Neural progenitor cell (in vitro differentiated cells): Measurements from ENCODE around the gene FBXO44. TPM values are rescaled to one million over a fixed set of nuclear protein-coding genes. Genes with fewer than 3 reads are reported as not detected.
A peak's percentile ranks its signal among the peaks of the same experiment; 100 is the strongest.

ENCODE experiments used
- DNase-seq: peaks from one replicate; pipeline ENCODE4 v3.0.0-alpha.2; 2016; ENCODE audit warnings: low spot score
- H2AFZ ChIP-seq: fragments of 200-600 bp; sonication (generic); replicated peaks from 2 replicates; pipeline ENCODE4 v1.6.1; 2016; ENCODE audit warnings: antibody characterized with exemption
- H3F3A ChIP-seq: fragments of 200-600 bp; sonication (generic); 2 replicates; pipeline ENCODE4 v1.6.1; 2016; ENCODE audit warnings: antibody characterized with exemption, low read depth
- H3K27ac ChIP-seq: fragments of 200-600 bp; sonication (generic); 2 replicates; pipeline ENCODE4 v1.5.1; 2016; ENCODE audit warnings: mild to moderate bottlenecking
- H3K27me3 ChIP-seq: fragments of 200-600 bp; sonication (generic); 2 replicates; pipeline ENCODE4 v1.6.1; 2016; ENCODE audit warnings: mild to moderate bottlenecking, moderate library complexity
- H3K36me3 ChIP-seq: fragments of 200-600 bp; sonication (generic); 2 replicates; pipeline ENCODE4 v1.5.1; 2016
- H3K4me1 ChIP-seq: fragments of 200-600 bp; sonication (generic); 2 replicates; pipeline ENCODE4 v1.6.1; 2016; ENCODE audit warnings: mixed run types
- H3K4me2 ChIP-seq: fragments of 200-600 bp; sonication (generic); 2 replicates; pipeline ENCODE4 v1.6.1; 2016
- H3K4me3 ChIP-seq: fragments of 200-600 bp; sonication (generic); 2 replicates; pipeline ENCODE4 v1.5.1; 2016
- H3K79me2 ChIP-seq: fragments of 200-600 bp; sonication (generic); 2 replicates; pipeline ENCODE4 v1.6.1; 2016; ENCODE audit warnings: low read depth
- H3K9ac ChIP-seq: fragments of 200-600 bp; sonication (generic); 2 replicates; pipeline ENCODE4 v1.6.1; 2016
- H3K9me3 ChIP-seq: fragments of 200-600 bp; sonication (generic); 2 replicates; pipeline ENCODE4 v1.5.1; 2016; ENCODE audit warnings: low read depth
- H4K20me1 ChIP-seq: fragments of 200-600 bp; sonication (generic); 2 replicates; pipeline ENCODE4 v1.6.1; 2016; ENCODE audit warnings: low read depth
- H3K27ac Mint-ChIP-seq: 3 replicates; pipeline ENCODE4 v1.8.0; 2021; ENCODE audit warnings: mixed read lengths
- H3K27me3 Mint-ChIP-seq: 2 replicates; pipeline ENCODE4 v1.8.0; 2022; ENCODE audit warnings: low read depth, mild to moderate bottlenecking, inconsistent platforms, moderate library complexity, mixed read lengths; ENCODE audit not compliant: insufficient read depth
- H3K36me3 Mint-ChIP-seq: 3 replicates; pipeline ENCODE4 v1.8.0; 2021; ENCODE audit warnings: mixed read lengths
- H3K4me1 Mint-ChIP-seq: 3 replicates; pipeline ENCODE4 v1.8.0; 2021; ENCODE audit warnings: mixed read lengths
- H3K4me3 Mint-ChIP-seq: 3 replicates; pipeline ENCODE4 v1.8.0; 2021; ENCODE audit warnings: mild to moderate bottlenecking, moderate library complexity, mixed read lengths
- H3K9me3 Mint-ChIP-seq: 3 replicates; pipeline ENCODE4 v1.8.0; 2020; ENCODE audit warnings: mixed read lengths
- EZH2 ChIP-seq: fragments of 200-600 bp; sonication (generic); IDR thresholded peaks from 2 replicates; pipeline ENCODE4 v1.6.1; 2017; ENCODE audit warnings: antibody characterized with exemption, mild to moderate bottlenecking, moderate library complexity
- EZH2phosphoT487 ChIP-seq: fragments of 200-600 bp; sonication (generic); IDR thresholded peaks from 2 replicates; pipeline ENCODE4 v1.6.1; 2017; ENCODE audit warnings: antibody characterized with exemption
- total RNA-seq: library from RNA; depleted of rRNA; stranded (reverse); fragments of >200 nt; gene quantifications from 2 replicates; pipeline ENCODE4 v1.2.3, GENCODE V29; 2015; ENCODE audit warnings: low replicate concordance
- TF ChIP-seq, protein P1 (sequence below): fragments of 200-600 bp; sonication (generic); IDR thresholded peaks from 2 replicates; pipeline ENCODE4 v1.5.1; 2017; ENCODE audit warnings: antibody characterized with exemption, mild to moderate bottlenecking

FBXO44 gene
- total RNA-seq, 1 donor from 2014 or later = 5.3 TPM

GRCh38 chr1:11659748-11660147 is 5.1 kb downstream of the FBXO44 start:
- no peaks in the 10 kb centered on the region for H3K36me3 ChIP-seq
- H3K27me3 Mint-ChIP-seq = peaks cover 15% of the 10 kb centered on the region
- no peaks in the 10 kb centered on the region for H3K79me2 ChIP-seq
- H3K4me1 ChIP-seq = peaks cover 7% of the 10 kb centered on the region
- TF ChIP-seq, protein P1, sequence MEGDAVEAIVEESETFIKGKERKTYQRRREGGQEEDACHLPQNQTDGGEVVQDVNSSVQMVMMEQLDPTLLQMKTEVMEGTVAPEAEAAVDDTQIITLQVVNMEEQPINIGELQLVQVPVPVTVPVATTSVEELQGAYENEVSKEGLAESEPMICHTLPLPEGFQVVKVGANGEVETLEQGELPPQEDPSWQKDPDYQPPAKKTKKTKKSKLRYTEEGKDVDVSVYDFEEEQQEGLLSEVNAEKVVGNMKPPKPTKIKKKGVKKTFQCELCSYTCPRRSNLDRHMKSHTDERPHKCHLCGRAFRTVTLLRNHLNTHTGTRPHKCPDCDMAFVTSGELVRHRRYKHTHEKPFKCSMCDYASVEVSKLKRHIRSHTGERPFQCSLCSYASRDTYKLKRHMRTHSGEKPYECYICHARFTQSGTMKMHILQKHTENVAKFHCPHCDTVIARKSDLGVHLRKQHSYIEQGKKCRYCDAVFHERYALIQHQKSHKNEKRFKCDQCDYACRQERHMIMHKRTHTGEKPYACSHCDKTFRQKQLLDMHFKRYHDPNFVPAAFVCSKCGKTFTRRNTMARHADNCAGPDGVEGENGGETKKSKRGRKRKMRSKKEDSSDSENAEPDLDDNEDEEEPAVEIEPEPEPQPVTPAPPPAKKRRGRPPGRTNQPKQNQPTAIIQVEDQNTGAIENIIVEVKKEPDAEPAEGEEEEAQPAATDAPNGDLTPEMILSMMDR = no peak
- no peak for TF ChIP-seq EZH2
- no peak for TF ChIP-seq EZH2phosphoT487
- H3K9me3 Mint-ChIP-seq = no peaks in the 10 kb centered on the region
- H2AFZ ChIP-seq = no peak overlapping the region
- no peak for DNase-seq
- H4K20me1 ChIP-seq = peaks cover 11% of the 10 kb centered on the region
- no peak overlapping the region for H3K27ac Mint-ChIP-seq
- H3K27ac ChIP-seq = no peak overlapping the region
- H3K4me3 ChIP-seq = no peak overlapping the region
- no peak overlapping the region for H3K4me2 ChIP-seq
- H3K27me3 ChIP-seq = peaks cover 29% of the 10 kb centered on the region
- no peak overlapping the region for H3K4me3 Mint-ChIP-seq
- no peaks in the 10 kb centered on the region for H3K9me3 ChIP-seq
- H3K36me3 Mint-ChIP-seq = peaks cover 3% of the 10 kb centered on the region
- H3F3A ChIP-seq = peaks cover 17% of the 10 kb centered on the region
- H3K9ac ChIP-seq = no peak overlapping the region
- H3K4me1 Mint-ChIP-seq = peaks cover 13% of the 10 kb centered on the region

- Histone ChIP-seq H3K36me3 (no peaks in the 10 kb centered on the region), H4K20me1 (peaks cover 11% of the 10 kb centered on the region), H2AFZ (no peak overlapping the region), H3K4me1 (no peaks in the 10 kb centered on the region), H3K27ac (no peak overlapping the region), H3K9ac (no peak overlapping the region), H3F3A (peaks cover 19% of the 10 kb centered on the region), H3K79me2 (no peaks in the 10 kb centered on the region), H3K4me2 (no peak overlapping the region), H3K27me3 (peaks cover 29% of the 10 kb centered on the region), H3K4me3 (no peak overlapping the region), H3K9me3 (no peaks in the 10 kb centered on the region)
- H3K9me3 Mint-ChIP-seq = no peaks in the 10 kb centered on the region
- H3K4me3 Mint-ChIP-seq = no peak overlapping the region
- peaks cover 6% of the 10 kb centered on the region for H3K4me1 Mint-ChIP-seq
- H3K36me3 Mint-ChIP-seq = peaks cover 3% of the 10 kb centered on the region
- H3K27ac Mint-ChIP-seq = no peak overlapping the region
- peaks cover 19% of the 10 kb centered on the region for H3K27me3 Mint-ChIP-seq
- DNase-seq = no peak
- TF ChIP-seq, protein P1 = no peak
- TF ChIP-seq EZH2 = no peak
- no peak for TF ChIP-seq EZH2phosphoT487
Observed at GRCh38 chr1:11661103-11661502, 6.4 kb downstream of the FBXO44 start.

- Mint-ChIP-seq H3K36me3 (peaks cover 3% of the 10 kb centered on the region), H3K4me3 (peak overlapping the region; percentile 76), H3K9me3 (no peaks in the 10 kb centered on the region), H3K4me1 (peaks cover 11% of the 10 kb centered on the region), H3K27me3 (peaks cover 18% of the 10 kb centered on the region), H3K27ac (no peak overlapping the region)
- Histone ChIP-seq H4K20me1 (peaks cover 11% of the 10 kb centered on the region), H3K27ac (no peak overlapping the region), H3K79me2 (no peaks in the 10 kb centered on the region), H2AFZ (no peak overlapping the region), H3K36me3 (no peaks in the 10 kb centered on the region), H3K27me3 (peaks cover 29% of the 10 kb centered on the region), H3K4me1 (no peaks in the 10 kb centered on the region), H3K4me3 (peak overlapping the region; percentile 53), H3F3A (peaks cover 15% of the 10 kb centered on the region), H3K4me2 (peak overlapping the region; percentile 88), H3K9ac (no peak overlapping the region), H3K9me3 (no peaks in the 10 kb centered on the region)
- DNase-seq = peak; percentile 63
- TF ChIP-seq, protein P1 = no peak
- TF ChIP-seq EZH2 = peak; percentile 20
Observed at GRCh38 chr1:11664336-11665065, 9.8 kb downstream of the FBXO44 start.
